HUES64 (cell line): ENCODE data around the gene UBL4A. TPM values are rescaled to one million over a fixed set of nuclear protein-coding genes. Genes with fewer than 3 reads are reported as not detected.

Experiments used
- H3K27ac ChIP-seq: 2 replicates; pipeline ENCODE4 v1.7.0; 2013; ENCODE audit warnings: low read depth, low read length, inconsistent platforms
- H3K27me3 ChIP-seq: 2 replicates; pipeline ENCODE4 v1.6.1; 2013; ENCODE audit warnings: mild to moderate bottlenecking, low read length; ENCODE audit not compliant: insufficient read depth
- H3K36me3 ChIP-seq: 2 replicates; pipeline ENCODE4 v1.6.1; 2013; ENCODE audit warnings: mild to moderate bottlenecking, low read length; ENCODE audit not compliant: insufficient read depth
- H3K4me1 ChIP-seq: 2 replicates; pipeline ENCODE4 v1.6.1; 2013; ENCODE audit warnings: mild to moderate bottlenecking, low read length, moderate library complexity; ENCODE audit not compliant: insufficient read depth
- H3K4me3 ChIP-seq: 2 replicates; pipeline ENCODE4 v1.5.1; 2013; ENCODE audit warnings: mild to moderate bottlenecking, low read length, moderate library complexity
- H3K9ac ChIP-seq: 2 replicates; pipeline ENCODE4 v1.6.1; 2013; ENCODE audit warnings: mild to moderate bottlenecking, low read depth, low read length
- H3K9me3 ChIP-seq: 2 replicates; pipeline ENCODE4 v1.6.1; 2013; ENCODE audit warnings: low read depth, low read length; ENCODE audit not compliant: insufficient read depth
- WGBS: fragments of 150-250, 120-280 bp; methylation state at CpG from one replicate; pipeline ENCODE4 v1.1.7; 2013; ENCODE audit warnings: missing lambda C conversion rate; 5-methylcytosine and 5-hydroxymethylcytosine counted together
- polyA plus RNA-seq, 2 experiments: library from polyadenylated mRNA; stranded (reverse); fragments of 50-300 nt; gene quantifications; one replicate each; pipeline ENCODE4 v1.2.3, GENCODE V29; 2013

UBL4A gene
- 19.0 TPM for polyA plus RNA-seq (2013, experiment 1 of 2)
- 23.5 TPM for polyA plus RNA-seq (2013, experiment 2 of 2)

DNA sequence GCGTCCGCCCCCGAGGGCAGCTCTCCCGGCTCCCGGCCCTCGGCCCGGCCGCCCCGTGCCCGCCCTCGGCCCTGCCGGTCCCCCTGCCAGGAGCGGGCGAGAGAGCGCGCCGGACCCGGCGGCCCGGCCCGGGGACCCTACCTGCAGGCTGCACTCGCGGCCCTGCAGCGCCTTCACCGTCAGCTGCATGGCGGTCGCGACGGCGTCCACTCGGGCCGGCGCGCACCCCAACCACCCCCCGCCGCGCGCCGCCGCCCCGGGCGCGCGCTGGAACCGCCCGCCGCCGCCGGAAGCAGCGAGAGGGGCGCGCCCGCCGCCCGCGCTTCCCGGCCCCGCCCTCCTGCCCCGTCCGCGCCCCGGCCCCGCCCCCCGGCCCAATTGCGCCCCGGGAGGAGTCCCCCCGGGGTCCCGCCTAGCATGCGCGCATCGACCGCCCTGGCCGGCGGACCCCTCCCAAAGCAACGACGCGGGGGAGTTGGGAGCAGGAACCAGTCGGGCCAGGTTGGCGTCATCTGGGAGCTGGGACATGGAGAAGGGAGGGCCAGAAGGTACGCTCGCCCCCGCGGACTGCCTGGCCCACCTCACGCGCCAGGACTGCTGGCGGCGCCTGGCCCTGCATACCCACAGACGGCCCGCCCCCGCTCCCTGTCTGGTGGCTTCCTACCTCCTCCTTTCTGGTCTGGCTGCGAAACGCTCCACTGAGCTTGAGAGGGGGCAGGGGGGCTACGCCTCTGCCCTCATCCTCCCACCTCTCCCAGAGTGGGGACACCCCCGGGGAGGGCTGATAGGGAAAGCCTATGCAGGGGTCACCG lies at the start of gene UBL4A:
Gene UBL4A, minus strand, starts transcription at position 220 of the 812 bp plus-strand sequence. Its CDS starts 31 bp downstream, at position 189.
- H3K4me3 ChIP-seq, result peak within 1 kb of the TSS; percentile 66
- H3K4me1 ChIP-seq, result no peaks in the 10 kb centered on the region
- peak within 1 kb of the TSS; percentile 69 for H3K9ac ChIP-seq
- no peak within 1 kb of the TSS for H3K27ac ChIP-seq
- H3K27me3 ChIP-seq, result no peaks in the 10 kb centered on the region
- H3K36me3 ChIP-seq, result peaks cover 22% of the 10 kb centered on the region
- under 1% methylated on average over 88 of the region's 95 CpGs for WGBS
- H3K9me3 ChIP-seq, result no peaks in the 10 kb centered on the region

DNA sequence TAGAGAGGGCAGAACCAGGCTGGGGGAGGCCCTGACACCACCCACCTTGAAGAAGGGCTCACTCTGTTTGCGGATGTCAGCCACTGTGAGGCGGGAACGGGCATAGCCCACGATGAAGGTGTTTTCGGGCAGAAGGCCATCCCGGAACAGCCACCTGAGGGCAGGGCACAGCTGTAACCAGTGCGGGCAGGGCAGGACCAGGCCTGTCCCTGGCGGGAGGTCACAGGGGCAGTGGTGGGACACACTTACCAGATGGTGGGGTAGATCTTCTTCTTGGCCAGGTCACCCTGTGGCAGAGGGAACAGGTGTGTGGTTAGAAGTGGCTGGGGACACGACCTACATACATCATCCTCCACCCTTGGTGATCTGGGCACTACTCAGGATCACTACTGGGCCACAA lies 49.5 kb upstream of the UBL4A start:
- 95% methylated on average over 9 of the region's 9 CpGs for WGBS
- H3K27ac ChIP-seq, result no peak overlapping the region
- no peak overlapping the region for H3K4me3 ChIP-seq
- no peaks in the 10 kb centered on the region for H3K9me3 ChIP-seq
- peaks cover 32% of the 10 kb centered on the region for H3K36me3 ChIP-seq
- no peak overlapping the region for H3K9ac ChIP-seq
- H3K27me3 ChIP-seq, result no peaks in the 10 kb centered on the region
- no peaks in the 10 kb centered on the region for H3K4me1 ChIP-seq

DNA sequence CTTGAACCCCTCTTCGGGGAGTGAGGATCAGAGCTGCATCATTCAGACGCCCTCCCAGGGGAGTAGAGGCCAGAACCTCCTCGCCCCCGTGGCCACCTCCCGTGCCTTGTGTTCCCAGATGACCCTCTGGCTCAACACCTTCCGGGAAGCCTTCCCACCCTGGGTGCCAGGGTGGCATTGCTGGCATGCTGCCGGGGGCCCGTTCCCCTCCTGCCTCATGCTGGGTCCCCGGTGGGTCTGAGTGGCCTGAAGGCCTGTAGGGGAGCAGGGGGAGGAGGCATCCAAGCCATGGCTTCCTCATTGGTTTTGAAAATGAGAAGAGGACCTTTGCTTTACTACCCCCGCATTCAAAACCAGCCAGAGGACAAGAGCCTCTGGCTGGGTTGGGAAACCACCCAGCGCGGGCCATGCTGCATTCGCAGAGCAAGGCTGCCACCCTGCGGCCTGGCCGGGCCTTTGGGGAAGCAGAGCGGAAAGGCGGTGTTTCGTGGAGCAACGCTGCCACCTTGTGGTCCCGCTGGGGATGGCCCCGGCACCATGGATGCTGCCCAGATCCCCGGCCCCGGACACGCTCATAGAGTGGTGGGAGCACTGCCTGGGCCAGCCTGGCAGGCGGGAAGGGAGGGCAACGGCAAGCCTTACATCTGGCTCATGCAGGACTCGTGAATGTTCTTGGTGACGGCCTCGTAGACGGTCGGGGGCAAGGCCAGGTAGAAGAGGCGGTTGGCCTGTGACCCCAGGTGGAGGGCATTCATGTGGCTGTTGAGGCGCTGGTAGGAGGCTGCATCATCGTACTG lies 48.3 kb upstream of the UBL4A start:
- no peaks in the 10 kb centered on the region for H3K9me3 ChIP-seq
- no peak overlapping the region for H3K9ac ChIP-seq
- no peak overlapping the region for H3K4me3 ChIP-seq
- no peaks in the 10 kb centered on the region for H3K4me1 ChIP-seq
- 45% methylated on average over 33 of the region's 34 CpGs for WGBS
- peaks cover 32% of the 10 kb centered on the region for H3K36me3 ChIP-seq
- no peak overlapping the region for H3K27ac ChIP-seq
- H3K27me3 ChIP-seq, result no peaks in the 10 kb centered on the region

DNA sequence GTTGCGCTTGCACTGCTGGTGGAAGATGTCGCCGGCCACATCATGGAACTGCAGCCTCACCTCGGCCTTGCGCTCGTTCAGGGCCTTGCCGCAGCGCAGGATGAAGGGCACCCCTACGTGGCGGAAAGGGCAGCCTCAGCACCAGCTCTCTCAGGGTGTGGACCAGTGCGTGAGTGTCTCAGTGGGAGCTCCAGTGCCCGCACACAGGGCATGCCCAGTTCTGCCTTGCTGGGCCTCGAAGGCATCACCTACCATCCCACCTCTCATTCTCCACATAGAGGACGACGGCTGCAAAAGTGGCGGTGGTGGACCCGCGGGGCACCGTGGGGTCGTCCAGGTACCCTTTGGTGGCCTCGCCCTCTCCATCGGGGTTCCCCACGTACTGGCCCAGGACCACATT lies 46.3 kb upstream of the UBL4A start:
- no peaks in the 10 kb centered on the region for H3K4me1 ChIP-seq
- 98% methylated on average over 23 of the region's 23 CpGs for WGBS
- no peak overlapping the region for H3K4me3 ChIP-seq
- H3K9ac ChIP-seq, result no peak overlapping the region
- no peaks in the 10 kb centered on the region for H3K27me3 ChIP-seq
- no peaks in the 10 kb centered on the region for H3K9me3 ChIP-seq
- no peak overlapping the region for H3K27ac ChIP-seq
- H3K36me3 ChIP-seq, result peaks cover 32% of the 10 kb centered on the region

DNA sequence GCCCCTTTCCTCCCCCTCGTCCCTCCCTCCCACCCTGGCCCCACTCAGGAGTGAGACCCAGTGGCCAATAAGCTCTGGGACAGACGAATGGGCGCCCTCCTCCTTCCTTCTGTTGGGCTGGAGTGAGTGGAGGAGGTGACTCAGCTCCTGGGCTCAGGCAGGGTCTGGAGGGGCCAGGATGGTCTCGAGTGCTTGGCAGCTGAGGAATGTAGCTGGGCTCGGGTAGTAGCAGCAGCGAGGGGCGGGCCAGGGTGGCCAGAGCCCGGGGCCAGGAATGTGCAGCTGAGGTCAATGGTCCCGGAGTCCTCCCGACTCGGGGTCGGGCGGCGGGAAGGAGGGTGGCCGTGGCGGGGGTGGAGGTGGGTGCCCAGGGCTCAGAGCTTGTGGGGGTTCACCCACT lies 45.2 kb upstream of the UBL4A start:
- Histone ChIP-seq H3K9me3 (no peaks in the 10 kb centered on the region), H3K27ac (no peak overlapping the region), H3K36me3 (peaks cover 32% of the 10 kb centered on the region), H3K27me3 (no peaks in the 10 kb centered on the region), H3K4me3 (no peak overlapping the region), H3K4me1 (no peaks in the 10 kb centered on the region), H3K9ac (no peak overlapping the region)
- 82% methylated on average over 15 of the region's 16 CpGs for WGBS

DNA sequence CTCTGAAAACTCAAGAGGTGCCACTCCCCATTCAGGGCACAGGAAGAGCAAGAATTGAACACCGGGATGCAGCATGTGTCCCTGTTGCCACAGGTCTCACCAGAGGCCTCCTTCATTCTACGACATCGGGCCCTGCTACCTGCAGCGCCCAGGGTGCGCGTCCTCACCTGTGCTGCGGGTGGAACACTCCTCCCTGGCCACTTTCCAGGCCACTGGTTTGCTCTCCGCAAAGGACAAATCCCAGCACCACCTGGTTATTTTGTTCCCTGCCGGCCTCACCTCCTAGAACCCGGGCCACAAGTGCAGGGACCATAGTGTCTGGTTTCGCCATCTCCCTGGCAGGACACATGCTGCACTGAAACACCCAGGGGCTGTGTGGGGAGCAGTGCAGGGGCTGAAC lies 43.9 kb upstream of the UBL4A start:
- Histone ChIP-seq H3K9ac (no peak overlapping the region), H3K4me3 (no peak overlapping the region), H3K4me1 (no peaks in the 10 kb centered on the region), H3K36me3 (peaks cover 28% of the 10 kb centered on the region), H3K27me3 (peaks cover 4% of the 10 kb centered on the region; the same call in 1 of the 2 replicates), H3K9me3 (no peaks in the 10 kb centered on the region), H3K27ac (no peak overlapping the region)
- WGBS, result 98% methylated on average over 11 of the region's 11 CpGs

DNA sequence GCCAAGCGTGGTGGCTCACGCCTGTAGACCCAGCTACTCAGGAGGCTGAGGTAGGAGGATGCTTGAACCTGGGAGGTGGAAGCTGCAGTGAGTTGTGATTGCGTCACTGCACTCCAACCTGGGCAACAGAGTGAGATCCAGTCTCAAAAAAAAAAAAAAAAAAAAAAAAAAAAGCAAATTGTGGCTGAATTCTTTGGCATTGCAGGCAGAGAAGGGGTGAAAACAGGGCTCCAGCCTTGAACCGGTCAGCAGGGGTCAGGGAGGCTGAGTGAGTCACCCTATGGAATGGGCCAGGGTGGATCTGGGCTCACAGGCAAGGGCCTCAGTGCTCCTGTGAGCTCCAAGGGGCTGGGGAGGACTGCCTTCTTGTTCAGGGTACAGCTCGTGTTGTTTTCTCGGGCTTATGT lies 42.8 kb upstream of the UBL4A start:
- Histone ChIP-seq H3K36me3 (peaks cover 24% of the 10 kb centered on the region), H3K4me3 (no peak overlapping the region), H3K27me3 (peaks cover 10% of the 10 kb centered on the region), H3K9me3 (no peaks in the 10 kb centered on the region), H3K27ac (no peak overlapping the region), H3K4me1 (no peaks in the 10 kb centered on the region), H3K9ac (no peak overlapping the region)
- WGBS, result 90% methylated on average over 5 of the region's 6 CpGs

DNA sequence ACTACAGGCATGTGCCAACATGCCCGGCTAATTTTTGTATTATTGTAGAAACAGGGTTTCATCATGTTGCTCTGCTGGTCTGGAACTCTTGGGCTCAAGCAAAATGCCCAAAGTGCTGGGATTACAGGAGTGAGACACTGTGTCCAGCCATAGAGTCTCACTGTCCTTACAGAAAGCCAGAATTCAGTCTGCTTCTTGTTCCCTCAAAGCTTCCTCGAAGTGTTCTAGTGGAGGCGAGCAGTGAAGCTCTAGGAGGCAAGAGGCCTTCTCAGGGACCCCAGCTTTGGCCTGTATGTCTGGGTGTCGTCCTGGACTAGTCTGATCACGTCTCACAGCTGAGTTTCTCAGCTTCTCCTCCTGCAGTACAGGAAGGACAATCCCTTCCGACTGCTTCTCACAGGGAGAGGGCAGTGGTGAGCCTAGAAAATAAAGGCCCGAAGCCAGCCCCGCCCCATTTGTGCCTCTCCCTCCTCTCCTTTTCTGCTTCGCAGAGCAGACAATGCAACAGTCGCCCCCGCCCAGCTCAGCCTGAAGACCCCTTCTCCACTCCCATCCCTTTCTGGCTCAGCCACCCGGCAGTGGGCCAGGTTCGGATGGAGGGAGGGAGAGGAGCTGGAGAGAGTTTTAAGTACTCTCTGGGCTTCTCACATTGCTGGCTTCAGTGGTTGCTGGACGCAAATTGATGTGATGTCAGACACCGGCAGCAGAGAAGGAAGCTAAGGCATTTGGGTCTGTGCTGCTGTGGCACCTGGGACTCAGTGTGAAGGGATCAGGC lies 40.7 kb upstream of the UBL4A start:
- no peaks in the 10 kb centered on the region for H3K4me1 ChIP-seq
- H3K27ac ChIP-seq, result peak overlapping the region; percentile 12; the same call in 1 of the 2 replicates
- 13% methylated on average over 12 of the region's 15 CpGs for WGBS
- H3K9ac ChIP-seq, result peak overlapping the region; percentile 36; the same call in 1 of the 2 replicates
- peak overlapping the region; percentile 51 for H3K4me3 ChIP-seq
- peaks cover 3% of the 10 kb centered on the region; the same call in 1 of the 2 replicates for H3K36me3 ChIP-seq
- no peaks in the 10 kb centered on the region for H3K9me3 ChIP-seq
- H3K27me3 ChIP-seq, result peaks cover 13% of the 10 kb centered on the region

DNA sequence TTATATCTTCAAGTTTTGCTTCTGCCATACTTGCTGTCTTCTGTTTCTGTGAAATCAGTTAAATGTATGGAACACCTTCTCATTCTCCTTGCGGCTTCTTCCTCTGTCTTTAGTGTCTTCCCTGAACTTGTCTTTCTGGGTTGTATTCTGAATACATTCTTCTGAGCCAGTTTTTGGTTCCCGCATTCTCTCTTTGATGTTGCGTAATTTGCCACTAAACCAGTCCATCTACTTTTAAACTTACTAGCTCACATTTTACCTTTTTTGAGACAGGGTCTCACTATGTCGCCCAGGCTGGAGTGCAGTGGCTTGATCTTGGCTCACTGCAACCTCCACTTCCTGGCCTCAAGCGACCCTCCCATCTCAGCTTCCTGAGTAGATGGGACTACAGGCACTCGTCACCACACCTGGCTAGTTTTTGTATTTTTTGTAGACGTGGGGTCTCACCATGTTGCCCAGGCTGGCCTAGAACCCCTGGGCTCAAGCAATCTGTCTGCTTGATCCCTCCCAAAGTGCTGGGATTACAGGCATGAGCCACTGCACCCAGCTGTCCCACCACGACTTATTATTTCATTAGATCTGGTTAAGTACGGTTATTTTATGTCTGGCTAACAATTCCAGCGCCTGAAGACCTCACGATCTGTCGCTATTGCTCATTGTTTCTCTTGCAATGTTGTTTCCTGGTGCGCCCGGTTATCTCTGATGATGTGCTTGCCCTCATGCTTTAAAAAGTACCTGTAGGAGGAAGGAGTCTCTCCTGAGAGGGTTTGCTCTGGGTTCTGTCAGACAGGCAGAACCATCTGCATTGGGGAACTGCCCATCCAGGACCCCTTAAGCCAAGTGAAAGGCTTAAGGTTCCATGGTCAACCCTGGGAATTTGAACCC lies 39.4 kb upstream of the UBL4A start:
- WGBS, result 94% methylated on average over 13 of the region's 14 CpGs
- H3K27ac ChIP-seq, result no peak overlapping the region

DNA sequence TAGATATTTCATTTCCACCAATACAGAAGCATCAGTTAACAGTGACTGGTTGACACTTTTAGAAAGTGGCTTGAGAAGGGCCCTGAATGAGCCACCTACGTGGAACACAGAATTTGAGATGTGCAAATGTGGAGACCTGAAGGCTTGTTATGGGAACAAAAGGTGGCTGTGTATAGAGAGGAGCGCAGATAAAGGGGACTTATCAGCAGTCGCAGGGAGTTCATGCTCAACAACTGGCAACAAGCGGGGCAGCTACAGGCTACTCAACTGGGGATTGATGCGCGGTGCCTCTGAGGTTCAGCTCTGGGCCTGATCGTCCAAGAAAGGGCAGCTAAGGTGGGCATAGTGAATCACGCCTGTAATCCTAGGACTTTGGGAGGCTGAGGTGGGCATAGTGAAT lies 33.0 kb upstream of the UBL4A start:
- Histone ChIP-seq H3K4me1 (no peaks in the 10 kb centered on the region), H3K36me3 (no peaks in the 10 kb centered on the region), H3K4me3 (no peak overlapping the region), H3K27me3 (peaks cover 2% of the 10 kb centered on the region), H3K9ac (no peak overlapping the region), H3K27ac (no peak overlapping the region), H3K9me3 (no peaks in the 10 kb centered on the region)
- 92% methylated on average over 8 of the region's 8 CpGs for WGBS

More for the DNA sequence above, 39.4 kb upstream of the UBL4A start:
- H3K27me3 ChIP-seq, result peaks cover 13% of the 10 kb centered on the region
- no peak overlapping the region for H3K9ac ChIP-seq
- H3K4me3 ChIP-seq, result no peak overlapping the region
- no peaks in the 10 kb centered on the region for H3K9me3 ChIP-seq
- no peaks in the 10 kb centered on the region for H3K4me1 ChIP-seq
- H3K36me3 ChIP-seq, result no peaks in the 10 kb centered on the region; the same call in 1 of the 2 replicates
